Epidermal melanocyte (primary cell): ENCODE results near the gene ZNF226.
"Not testable (repeated sequence)": the region's sequence is repeated elsewhere in the genome, so short reads cannot be mapped to it uniquely, and the experiment has no call there.

ENCODE experiments used
- DNase-seq: peaks from one replicate; pipeline ENCODE4 v3.0.0; 2011; ENCODE audit warnings: low spot score; ENCODE audit not compliant: insufficient read length

The ZNF226 gene

GRCh38 chr19:44212250-44212865 is 47.5 kb downstream of the ZNF226 start, which contains the start of gene ZNF227:
ZNF227 (plus strand) TSS chr19:44212532; CDS start chr19:44217793, 5,261 bp downstream.
- peak; percentile 50 for DNase-seq

- no peak for DNase-seq
These were observed 48.0 kb downstream of the ZNF226 start for GRCh38 chr19:44212866-44213346.

GRCh38 chr19:44219926-44220325 is 55.0 kb downstream of the ZNF226 start:
- not testable (repeated sequence) for DNase-seq

- not testable (repeated sequence) for DNase-seq
These were observed 55.9 kb downstream of the ZNF226 start for GRCh38 chr19:44220761-44221160.

GRCh38 chr19:44221291-44221690 is 56.4 kb downstream of the ZNF226 start:
- DNase-seq: not testable (repeated sequence)
